Fibroblast of skin of right quadriceps (primary cell): Measurements from ENCODE around the gene WDR64.
"Not testable (repeated sequence)": the region's sequence is repeated elsewhere in the genome, so short reads cannot be mapped to it uniquely, and the experiment has no call there.

Source experiments
- DNase-seq: peaks from one replicate; pipeline ENCODE4 v3.0.0-alpha.2; 2013

The WDR64 gene

DNA sequence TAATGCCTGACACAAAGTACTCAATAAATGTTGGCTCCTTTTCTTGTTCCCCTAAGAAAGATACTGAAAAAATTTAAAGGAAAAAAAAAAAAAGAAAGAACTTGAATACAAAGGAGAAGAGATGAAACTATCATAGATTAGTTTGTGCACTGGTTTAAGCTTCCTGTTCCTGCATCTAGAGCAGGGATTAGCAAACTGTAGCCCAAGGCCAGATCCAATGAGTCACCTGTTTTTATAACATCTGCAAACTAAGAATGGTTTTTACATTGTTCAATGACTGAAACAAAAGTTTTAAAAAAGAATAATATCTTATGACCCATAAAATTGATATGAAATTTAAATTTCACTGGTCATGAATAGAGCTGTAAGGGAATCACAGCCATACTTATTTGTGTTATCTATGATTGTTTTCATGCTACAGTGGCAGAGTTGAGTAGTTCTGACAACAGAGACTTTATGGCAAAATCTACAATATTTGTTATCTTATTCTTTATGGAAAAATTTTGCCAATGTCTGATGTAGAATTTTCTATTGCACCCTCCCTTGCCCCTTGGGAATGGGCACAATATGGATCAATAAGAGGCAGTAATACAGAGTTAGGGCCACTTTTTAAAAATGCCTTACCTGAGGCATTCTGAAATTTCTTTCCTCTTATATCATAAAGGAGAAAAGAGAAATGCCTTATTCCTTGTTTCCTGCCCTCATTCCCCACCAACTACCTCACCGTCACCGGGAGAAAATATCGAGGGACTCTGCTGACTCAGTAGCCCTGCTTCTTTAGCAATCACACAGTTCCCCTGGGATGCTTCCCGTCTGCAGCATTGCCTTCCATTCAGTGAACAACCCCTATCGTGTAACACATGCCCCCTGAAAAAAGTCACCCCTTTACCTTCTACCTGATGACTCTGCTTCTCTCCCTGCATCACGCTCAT is 50.6 kb downstream of the WDR64 start:
- DNase-seq = peak; percentile 41

DNA sequence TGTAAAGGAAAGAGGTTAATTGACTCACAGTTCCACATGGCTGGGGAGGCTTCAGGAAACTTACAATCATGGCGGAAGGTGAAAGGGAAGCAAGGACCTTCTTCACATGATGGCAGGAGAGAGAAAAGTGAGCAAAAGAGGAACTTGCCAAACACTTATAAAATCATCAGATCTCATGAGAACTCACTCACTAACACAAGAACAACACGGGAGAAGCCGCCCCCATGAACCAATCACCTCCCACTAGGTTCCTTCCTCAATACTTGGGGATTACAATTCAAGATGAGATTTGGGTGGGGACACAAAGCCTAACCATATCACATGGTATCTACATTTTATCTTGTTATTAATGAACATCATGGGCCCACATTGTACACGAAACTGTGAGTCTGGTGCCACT is 51.7 kb downstream of the WDR64 start:
- DNase-seq = not testable (repeated sequence)

DNA sequence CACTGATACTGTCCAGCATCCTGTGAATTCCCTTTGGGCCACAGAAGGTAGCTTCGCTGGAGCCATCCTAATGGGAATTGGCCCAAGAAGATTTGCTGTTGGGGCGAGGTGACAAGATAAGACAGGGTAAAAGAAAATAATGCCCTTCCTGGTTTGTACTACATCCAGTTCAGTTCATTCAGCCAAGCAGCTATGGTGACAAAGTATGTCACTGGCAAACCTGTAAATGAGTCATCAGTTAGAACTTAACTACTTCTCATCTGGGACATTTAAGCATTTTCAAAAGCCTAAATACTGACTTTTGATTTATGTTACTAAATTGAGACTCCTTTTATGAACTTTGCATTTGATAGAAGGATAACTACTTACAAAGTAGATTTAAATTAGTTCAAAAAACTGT is 54.2 kb downstream of the WDR64 start:
- peak; percentile 10 for DNase-seq

DNA sequence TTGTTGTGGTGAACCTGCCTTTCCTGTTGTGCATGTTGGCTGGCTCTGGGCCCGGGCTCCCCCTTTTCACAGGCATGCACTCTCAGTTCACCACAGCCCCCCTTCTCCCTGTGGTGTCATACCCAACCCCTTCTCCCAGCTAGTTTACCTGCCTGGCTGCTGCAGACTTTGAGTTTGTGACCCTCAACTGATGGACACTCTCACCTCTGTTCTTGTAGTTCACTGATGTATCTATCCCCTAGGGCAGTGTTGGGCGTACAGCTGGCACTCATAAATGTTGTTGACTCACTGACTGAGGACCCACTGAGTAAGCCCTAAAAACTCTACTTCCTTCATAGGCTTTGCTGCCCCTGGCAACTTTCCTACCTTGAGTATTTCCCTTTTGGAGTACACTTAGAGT is 54.9 kb downstream of the WDR64 start:
- peak; percentile 70 for DNase-seq

DNA sequence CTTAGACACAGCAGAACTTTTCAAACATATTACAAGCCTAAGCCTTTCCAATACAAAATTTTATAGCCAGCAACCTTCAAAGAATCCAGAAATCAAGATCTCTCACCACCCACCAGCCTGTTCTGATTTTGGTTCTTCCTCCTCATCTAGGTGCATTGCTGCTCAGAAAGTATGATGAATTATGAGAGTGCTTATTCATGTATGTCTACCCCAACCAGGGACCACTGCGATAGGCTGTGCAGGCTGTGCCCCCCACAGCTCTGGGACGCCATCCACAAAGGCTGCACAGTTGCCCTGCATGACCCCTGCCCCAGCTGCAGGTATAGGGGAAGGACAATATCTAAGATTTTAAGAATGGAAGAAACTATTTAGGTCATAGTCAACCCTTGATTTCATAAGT is 55.4 kb downstream of the WDR64 start:
- no peak for DNase-seq

DNA sequence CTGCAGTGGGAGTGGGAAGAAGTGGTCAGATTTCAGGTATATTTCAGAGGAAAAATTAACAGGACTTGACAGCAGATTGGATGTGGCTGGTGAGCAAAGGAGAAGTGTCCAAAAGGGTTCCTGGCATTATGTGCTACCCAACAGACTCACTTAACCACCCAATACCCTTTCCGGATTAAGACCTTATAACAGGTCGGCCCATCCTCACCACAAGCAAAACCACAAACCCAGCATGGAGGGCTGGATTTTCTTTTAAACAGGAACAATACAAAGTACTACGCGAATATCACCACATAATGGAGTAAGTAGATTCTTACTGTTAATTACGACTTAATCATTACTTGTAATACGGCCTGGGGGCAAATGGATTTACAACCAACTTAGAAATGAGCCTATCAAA is 59.2 kb downstream of the WDR64 start:
- no peak for DNase-seq

DNA sequence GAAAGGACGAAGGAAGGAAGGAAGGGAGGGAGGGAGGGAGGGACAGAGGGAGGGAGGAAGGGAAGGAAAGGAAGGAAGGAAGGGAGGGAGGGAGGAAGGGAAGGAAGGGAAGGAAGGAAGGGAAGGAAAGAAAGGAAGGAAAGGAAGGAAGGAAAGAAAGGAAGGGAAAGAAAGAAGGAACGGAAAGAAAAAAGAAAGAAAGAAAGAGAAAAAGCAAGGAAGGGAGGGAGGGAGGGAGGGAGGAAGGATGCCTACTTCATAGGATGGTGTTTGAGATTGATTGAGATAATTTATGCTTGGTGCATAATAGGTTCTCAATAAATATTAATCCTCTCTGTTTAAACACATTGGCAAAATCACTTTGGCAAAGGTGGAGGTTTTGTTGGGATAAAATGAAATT is 61.2 kb downstream of the WDR64 start:
- DNase-seq = no peak

DNA sequence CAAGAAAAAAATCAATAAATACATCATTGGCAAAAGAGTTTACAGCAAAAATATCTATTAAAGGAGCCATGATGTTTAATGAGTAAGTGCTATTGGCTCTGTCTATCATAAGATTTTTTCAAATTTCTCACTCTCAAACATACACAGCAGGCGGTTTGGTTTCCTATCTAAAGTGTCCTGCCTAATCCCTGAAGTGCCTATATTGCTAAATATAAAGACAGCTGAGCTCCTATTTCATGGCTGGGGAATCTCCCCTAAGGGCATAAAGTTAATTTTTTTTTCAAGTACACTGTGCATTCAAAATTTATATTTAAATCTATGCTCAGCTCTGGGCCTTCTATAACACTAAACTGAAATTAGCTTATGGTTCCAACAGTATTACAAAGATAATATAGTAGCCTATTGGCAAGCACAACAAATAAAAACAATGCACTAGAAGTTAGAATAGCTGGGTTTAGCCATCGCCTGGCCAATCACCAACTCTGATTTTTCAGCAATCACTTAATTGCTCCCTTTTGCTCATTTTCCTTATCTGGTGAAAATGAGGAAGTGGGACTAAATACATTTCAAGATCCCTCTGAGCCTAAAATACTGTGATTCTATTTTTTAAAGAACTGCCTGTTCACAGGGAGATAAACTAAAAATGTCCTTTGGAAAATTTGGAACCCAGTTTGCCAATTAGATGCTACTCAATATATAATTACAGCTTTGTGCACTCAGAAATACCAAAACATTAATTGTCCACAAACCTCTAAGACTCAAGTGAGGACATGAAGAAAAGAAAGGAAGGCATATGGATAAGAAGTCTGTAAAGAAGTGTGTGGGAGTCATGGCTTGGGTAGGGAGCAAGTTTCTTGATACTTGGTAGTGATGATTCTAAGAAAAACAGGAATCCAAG is 62.5 kb downstream of the WDR64 start:
- no peak for DNase-seq

DNA sequence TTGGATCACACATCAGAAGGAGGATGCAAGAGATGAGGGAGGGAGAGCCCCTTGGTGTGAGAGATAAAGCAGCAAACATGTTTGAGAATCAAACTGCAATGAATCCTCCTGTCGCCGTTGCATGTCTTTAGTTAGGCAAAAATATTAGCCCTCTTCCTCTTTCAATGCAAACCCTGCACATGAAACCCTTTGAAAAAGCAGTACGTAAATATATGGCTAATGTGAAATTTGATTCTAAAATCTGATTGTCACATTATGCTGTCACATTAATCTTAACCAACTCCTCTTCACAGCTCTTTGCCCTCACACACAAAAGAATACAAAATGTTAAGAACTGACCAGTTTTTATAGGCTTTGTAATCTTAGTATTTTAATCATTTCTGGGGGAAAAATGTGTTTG is 63.4 kb downstream of the WDR64 start:
- no peak for DNase-seq

DNA sequence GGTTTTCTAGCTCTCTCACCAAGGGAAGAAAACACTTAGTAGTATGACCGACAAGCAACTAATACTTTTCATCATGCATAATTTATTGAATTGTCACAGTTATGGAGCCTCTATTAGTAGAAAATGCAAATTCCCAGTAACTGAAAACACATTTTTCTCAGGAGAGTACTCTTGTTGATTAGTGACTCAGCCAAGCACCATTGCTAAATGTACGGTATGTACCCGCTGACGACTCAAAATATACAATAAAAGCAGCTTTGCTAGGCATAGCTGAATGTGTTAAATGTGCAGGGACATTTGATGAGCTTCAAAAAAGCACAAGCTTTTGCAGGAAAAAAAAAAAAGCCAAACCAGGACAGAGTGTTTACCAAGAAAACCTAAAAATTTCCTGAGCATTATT is 63.9 kb downstream of the WDR64 start:
- peak; percentile 54 for DNase-seq

DNA sequence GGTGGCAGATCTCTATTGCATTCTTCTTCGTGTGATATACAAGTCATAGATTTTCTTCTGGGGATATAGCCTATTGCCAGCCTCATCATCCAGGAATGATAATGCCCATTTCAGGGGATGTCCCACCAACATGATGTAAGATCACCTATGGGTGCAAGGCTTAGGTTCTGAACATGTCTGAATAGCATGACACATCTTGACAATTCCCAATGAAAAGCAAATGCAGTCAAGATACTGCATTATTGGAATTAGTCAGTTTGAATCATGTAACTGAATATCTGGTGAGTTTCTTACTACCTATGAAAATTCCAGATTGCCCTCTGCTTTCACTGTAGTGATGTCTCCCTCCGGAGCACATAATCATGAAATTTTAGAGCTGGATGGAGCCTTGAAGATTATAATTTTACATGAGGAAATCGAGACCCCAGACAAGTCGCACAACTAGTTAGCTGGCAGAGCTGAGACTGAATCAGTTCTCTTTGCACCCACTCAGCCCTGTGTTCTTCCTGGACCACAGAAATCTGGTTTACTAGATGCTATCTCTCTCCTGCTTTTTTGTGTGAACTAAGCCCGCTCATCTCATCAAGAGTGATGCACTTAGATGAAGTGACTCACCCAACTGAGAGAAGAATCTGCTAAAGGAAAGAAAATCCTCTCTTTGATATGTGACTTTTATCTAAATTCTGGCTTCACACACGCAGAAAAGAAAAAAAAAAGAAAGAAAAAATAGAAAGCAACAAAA is 65.0 kb downstream of the WDR64 start:
- DNase-seq = peak; percentile 37

DNA sequence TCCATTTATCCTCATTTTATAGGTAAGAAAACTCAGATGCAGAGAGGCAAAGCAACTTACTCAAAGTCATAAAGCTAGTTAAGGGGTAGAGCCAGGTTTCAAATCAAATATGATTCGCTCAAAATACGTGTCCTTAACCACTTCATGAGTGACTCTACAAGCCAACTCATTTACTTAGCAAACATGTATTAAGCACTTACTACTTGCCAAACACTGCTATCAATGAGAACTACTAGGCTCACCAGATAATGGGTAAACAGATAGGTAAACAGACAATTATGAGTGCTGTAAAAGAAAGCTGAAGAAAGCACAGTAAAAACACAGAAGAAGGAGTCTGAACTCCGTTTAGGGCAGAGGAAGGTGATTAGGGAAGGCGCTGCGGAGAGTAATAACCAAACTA is 65.9 kb downstream of the WDR64 start:
- no peak for DNase-seq

DNA sequence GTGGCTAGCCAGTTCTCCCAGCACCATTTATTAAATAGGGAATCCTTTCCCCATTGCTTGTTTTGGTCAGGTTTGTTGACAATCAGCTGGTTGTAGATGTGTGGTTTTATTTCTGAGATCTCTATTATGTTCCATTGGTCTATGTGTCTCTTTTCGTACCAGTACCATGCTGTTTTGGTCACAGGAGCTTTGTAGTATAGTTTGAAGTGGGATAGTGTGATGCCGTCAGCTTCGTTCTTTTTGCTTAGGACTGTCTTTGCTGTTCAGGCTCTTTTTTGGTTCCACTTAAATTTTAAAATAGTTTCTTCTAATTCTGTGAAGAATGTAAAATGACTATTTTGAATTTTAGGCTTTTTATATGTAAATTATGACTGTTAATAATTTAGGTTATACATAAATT is 68.9 kb downstream of the WDR64 start:
- DNase-seq = no peak

DNA sequence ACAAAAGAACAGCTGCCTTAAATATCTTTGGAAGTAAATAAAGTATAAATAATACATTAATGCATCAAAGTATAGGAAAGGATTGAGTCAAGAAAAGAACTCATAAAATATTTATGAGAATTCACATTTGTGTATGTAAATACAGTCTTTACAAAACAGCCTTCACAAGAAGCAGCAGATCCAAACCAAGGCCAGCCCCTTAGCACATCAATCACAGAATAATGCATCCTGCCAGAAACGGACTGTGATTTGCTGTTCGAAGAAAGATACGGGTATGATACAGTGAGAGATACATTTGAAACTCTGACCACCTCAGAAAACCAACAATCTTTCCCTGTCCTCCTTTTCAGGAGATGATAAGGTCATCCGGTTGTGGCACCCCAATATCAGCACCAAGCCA is 70.9 kb downstream of the WDR64 start:
- no peak for DNase-seq

DNA sequence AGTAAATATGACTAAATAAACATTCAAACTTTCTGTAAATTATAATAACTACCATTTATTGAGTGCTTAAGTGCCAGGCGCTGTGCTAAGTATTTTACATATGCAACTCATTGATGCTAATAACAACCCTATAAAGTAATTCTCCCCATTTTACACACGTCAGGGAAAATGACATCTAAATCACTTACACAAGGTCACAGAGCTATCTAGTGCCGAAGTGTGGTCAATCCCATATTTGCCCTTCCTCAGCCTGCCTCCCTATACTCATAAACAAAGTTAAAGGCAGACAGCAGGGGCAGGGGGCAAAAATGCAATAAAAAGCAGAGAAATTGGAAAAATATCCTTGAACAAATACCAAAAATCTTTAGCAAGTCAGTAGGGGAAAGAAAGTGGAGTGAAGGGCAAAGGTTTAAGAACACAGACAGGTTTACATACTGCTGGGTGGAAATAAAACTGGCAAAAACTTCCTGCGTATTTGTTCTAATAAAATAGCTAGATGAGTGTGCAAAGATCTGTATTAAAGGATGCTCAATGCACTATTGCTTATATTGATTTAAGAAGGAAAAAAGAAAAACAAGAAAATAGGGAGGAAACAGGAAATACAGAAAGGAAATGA is 72.8 kb downstream of the WDR64 start:
- no peak for DNase-seq

DNA sequence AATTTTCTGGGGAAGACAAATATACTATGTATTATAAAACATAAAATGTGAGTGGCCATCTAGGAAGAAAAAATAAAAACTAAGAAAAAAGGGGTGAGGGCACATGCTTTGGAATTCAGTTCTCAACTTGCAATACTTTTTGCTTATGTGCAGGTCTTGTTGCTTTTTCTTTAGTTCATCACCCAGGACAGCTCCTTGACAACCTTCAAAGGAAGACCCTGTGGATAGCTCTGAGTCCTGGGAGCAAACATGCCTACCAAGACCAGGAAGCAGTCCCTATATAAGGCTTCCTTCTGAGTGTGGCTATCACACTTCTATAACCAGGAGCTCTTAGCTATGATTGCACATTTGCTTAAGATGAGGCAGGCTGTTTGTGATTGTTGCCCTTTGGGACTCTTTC is 78.0 kb downstream of the WDR64 start:
- DNase-seq = no peak

DNA sequence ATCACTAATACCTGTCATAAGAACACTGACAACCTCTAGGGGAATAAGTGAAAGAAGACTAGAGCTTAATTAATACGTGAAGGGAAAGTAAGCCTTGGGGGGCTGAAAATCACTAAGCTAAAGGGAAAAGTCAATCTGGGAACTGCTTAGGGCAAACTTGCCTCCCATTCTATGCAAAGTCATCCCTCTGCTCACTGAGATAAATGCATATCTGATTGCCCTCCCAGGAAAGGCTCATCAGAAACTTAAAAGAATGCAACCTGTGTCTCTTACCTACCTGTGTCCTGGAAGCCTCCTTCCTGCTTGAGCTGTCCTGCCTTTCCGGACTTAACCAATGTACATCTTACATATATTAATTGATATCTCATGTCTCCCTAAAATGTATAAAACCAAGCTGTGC is 81.8 kb downstream of the WDR64 start:
- no peak for DNase-seq

DNA sequence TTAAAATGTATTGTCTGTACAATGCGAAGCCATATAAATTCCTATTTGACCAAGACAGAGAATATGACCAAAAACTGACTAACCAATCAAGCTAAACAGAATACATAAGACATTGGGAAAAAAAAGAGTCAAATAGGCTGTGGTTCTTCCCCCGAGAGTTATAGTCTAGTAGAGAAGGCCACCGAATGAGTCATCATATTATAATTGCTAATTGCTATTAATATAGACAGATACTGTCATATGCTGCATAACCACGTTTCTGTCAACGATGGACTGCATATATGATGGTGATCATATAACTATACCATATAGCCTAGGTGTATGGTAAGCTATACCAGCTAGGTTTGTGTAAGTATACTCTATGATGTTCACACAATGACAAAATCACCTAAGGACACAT is 82.5 kb downstream of the WDR64 start:
- no peak for DNase-seq

DNA sequence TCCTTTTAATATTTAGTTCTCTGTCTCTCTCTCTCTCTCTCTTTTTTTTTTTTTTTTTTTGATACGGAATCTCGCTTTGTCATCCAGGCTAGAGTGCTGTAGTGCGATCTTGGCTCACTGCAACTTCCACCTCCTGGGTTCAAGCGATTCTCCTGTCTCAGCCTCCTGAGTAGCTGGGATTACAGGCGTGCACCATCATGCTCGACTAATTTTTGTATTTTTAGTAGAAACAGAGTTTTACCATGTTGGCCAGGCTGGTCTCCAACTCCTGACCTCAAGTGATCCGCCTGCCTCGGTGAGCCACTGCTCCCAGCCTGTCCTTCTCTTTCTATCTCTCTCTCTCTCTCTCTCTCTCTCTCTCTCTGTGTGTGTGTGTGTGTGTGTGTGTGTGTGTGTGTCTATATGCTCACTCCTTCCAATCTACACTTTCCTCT is 83.4 kb downstream of the WDR64 start:
- DNase-seq = not testable (repeated sequence)

DNA sequence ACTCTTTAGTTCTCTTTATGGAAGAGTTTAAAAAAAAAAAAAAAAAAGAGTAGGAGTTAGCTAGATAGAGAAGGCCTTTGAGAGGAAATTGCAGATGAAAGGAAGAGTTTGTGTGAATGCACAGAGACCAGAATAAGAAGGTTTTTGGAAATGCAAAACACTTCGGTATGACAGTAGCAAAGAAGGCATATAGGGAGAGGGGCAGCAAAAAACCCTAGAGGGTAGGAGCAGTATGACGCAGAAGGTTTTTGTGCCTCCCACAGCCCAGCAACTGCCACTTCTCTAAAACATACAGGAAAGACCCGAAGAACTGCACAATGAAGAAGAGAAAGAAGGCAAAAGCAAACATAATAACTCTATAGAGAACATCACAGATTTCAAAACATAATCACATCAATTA is 84.3 kb downstream of the WDR64 start:
- no peak for DNase-seq

DNA sequence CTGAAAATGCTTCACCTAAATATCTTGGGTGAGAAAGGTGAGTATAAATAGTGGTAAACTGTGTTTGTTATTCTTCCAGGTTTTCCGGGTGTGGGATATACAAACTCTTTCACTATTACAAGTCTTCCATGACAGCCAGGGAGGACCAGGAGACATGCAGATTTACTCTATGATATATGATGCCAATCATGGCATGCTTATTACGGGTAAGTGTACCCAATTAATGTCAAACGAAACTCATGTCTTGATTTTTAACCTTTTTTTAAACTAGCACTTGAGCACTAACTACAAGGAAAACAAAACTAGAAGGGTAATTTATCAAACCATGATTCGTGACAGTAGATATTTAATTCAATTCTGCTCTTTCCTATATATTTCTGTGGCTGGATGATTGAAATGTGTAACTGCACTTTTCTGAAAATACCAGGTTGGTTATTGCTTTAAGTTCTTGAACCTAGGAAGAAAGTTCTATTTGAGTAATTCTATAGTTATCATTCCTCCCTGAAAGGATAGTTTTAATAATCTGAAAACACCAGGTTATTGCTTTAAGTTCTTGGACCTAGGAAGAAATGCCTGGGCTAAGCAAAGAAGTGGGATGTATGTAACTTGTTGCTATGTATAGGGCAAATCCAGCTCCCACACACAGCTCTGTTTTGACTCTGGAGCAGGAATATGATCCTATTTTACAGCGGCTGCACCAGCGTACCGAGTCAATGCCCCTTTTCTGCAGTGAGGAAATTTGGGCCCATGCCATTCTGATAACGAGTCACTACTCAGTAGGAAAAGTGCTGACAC is 86.4 kb downstream of the WDR64 start:
- no peak for DNase-seq

DNA sequence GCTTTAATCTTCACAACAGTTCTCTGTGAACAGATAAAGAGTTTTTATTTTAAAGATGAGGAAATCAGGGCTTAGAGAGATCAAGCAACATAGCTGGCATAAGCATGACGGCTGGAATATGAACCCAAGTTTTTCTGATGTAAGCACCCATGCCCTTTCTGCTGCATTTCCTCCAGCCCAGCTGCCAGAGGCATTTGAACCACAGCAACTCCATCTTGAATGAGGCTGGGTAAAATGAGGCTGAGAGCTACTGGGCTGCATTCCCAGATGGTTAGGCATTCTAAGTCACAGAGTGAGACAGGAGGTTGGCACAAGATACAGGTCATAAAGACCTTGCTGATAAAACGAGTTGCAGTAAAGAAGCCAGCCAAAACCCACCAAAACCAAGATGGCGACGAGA is 90.0 kb downstream of the WDR64 start:
- no peak for DNase-seq
